ENCODE measurements around the gene TGM1.
"Not testable (repeated sequence)": the region's sequence is repeated elsewhere in the genome, so short reads cannot be mapped to it uniquely, and the experiment has no call there.

Gene TGM1

DNA sequence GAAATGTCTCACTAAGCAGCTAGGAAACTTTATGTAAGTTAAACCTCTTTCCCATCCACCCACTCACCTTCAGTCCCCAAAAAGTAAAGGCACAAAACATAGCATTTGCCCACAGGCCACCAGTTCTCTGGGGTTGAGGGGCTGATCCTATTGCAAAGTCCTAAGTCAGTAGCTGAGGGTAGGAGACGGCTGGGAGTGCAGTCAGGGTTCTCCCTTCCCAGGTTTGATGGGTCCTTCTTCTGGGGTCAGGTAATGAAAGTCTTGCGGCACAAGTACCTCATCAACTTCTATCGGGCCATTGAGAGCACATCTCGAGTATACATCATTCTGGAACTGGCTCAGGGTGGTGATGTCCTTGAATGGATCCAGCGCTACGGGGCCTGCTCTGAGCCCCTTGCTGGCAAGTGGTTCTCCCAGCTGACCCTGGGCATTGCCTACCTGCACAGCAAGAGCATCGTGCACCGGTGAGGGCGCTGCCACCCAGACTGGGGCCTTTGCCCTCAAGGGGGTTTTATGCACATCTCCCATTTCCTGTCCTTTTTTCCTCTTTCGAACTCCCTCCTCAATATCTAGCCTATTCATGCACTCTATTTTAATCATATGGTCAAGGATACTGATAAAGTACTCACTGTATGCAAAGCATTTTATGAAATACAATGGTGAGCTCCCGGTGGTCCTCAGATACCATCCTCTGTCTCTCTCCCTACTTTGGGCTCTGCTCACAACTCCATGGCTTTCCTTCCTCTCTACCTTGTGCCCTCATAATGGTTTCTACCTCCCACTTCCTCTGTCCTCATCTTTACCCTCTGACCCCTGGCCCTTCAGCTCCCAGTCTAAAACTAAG lies 56.5 kb downstream of the TGM1 start:
- no peak for DNase-seq (ENCODE audit: extremely low read depth, low read depth)
- no peak for TF ChIP-seq CTCF (IDR thresholded peaks at IDR 0.05; ENCODE audit: low read depth, low read length)

DNA sequence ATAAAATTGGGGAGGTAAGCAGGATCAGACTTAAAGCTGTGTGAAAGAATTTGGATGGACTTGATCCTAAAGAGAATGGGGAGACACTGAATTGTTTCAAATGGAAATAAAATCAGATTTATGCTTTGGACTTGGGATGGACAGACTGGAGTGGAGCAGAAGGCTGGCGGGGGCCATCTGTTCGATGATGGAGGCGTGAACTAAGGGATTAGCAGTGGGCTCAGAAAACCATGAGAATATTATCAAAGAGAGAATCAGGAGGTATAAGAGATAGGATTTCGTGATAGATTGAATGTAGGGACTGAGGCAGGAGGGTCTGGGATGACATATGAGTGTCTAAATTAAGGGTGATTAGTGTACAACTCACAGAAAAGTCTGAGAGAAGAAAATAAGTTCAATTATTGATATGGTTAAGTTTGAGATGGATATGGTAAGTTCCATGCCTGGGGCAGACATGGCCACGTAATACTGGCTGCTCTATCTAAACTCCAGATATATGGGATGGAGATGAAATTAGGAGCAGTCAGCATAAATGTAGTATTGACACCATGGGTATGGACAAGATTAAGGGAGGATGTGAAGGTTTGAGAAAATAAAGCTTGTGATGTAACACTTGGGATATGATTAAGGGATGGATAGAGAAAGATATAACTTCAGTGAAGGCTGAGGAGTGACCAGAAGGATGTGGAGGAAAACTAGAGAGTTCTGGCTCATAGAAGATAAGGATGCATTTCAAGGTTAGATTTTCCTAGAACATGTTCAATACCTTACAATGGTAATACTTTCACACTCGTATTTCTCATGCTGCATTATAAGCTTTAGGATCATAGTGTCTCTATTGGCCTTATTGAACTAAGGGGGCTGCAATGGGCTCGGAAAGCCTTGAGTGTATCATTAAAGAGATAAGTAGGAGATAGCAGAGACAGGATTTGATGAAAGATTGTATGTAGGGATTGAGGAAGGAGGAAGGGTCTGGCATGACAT lies 58.5 kb downstream of the TGM1 start:
- TF ChIP-seq CTCF (IDR thresholded peaks at IDR 0.05; ENCODE audit: low read depth, low read length): no peak
- no peak for DNase-seq (ENCODE audit: extremely low read depth, low read depth)

- DNase-seq (ENCODE audit: extremely low read depth, low read depth): not testable (repeated sequence)
Observed at GRCh38 chr14:24203249-24203886, 59.6 kb downstream of the TGM1 start.

GRCh38 chr14:24202538-24202937 lies 60.4 kb downstream of the TGM1 start:
- DNase-seq (ENCODE audit: extremely low read depth, low read depth): not testable (repeated sequence)
